Kidney (tissue), 14 donors: ENCODE results near the gene CMIP. TPM values are rescaled to one million over a fixed set of nuclear protein-coding genes. Genes with fewer than 3 reads are reported as not detected.

Source experiments
- DNase-seq, 5 donors: peaks; one replicate each; pipeline ENCODE4 v3.0.0-alpha.2; 2013 to 2020
- FAIRE-seq: peaks from 2 replicates; lab custom pipeline; 2012; peaks lifted over from hg19 to GRCh38; lab: Jason Lieb, UNC
- H3K27ac ChIP-seq, 2 donors: one replicate each; pipeline ENCODE4 v1.7.0; 2013; ENCODE audit warnings: low read depth in 2 of 2, low read length in 2 of 2, inconsistent platforms in 1 of 2
- H3K27me3 ChIP-seq: one replicate; pipeline ENCODE4 v1.7.1; 2013; ENCODE audit warnings: low read length, inconsistent platforms; ENCODE audit not compliant: control insufficient read depth, insufficient read depth
- H3K36me3 ChIP-seq, 3 donors: one replicate each; pipeline versions ENCODE4 v1.7.0 to v1.7.1; 2013; ENCODE audit warnings: low read length in 3 of 3, control low read depth in 1 of 3, inconsistent platforms in 1 of 3; ENCODE audit not compliant: insufficient read depth in 3 of 3, control insufficient read depth in 2 of 3
- H3K4me1 ChIP-seq, 3 donors: one replicate each; pipeline versions ENCODE4 v1.7.0 to v1.7.1; 2013; ENCODE audit warnings: low read length in 3 of 3, inconsistent platforms in 1 of 3, low read depth in 1 of 3; ENCODE audit not compliant: control insufficient read depth in 2 of 3, insufficient read depth in 2 of 3
- H3K4me3 ChIP-seq, 3 donors: one replicate each; pipeline versions ENCODE4 v1.7.0 to v1.8.1; 2013; ENCODE audit warnings: low read length in 3 of 3, control low read depth in 1 of 3, inconsistent platforms in 1 of 3
- H3K9ac ChIP-seq, 3 donors: one replicate each; pipeline versions ENCODE4 v1.7.0 to v1.7.1; 2013; ENCODE audit warnings: low read length in 3 of 3, control low read depth in 1 of 3, inconsistent platforms in 1 of 3
- H3K9me3 ChIP-seq, 3 donors: one replicate each; pipeline versions ENCODE4 v1.7.0 to v1.7.1; 2013; ENCODE audit warnings: low read length in 3 of 3, control low read depth in 1 of 3, inconsistent platforms in 1 of 3; ENCODE audit not compliant: control insufficient read depth in 2 of 3, insufficient read depth in 1 of 3
- CTCF ChIP-seq: IDR thresholded peaks from 3 replicates; pipeline ENCODE4 v1.5.1; 2012; ENCODE audit warnings: mild to moderate bottlenecking, moderate library complexity, borderline replicate concordance; ENCODE audit not compliant: insufficient read depth; ENCODE audit errors: extremely low read depth
- intact Hi-C: fragments of 100-400 bp; cut with DNase I; formaldehyde crosslinking; loops from one replicate; pipeline ENCODE4 v1.11.1; 2022
- polyA plus RNA-seq: library from polyadenylated mRNA; stranded (reverse); fragments of 350-450 nt; fragmentation: Illumina TruSeq; extraction: RNeasy Lipid Tissue Mini Kit (QIAGEN cat#74804); gene quantifications from one replicate; pipeline ENCODE4 v1.2.3, GENCODE V29; 2014; ENCODE audit warnings: low read depth, low replicate concordance; ENCODE audit not compliant: insufficient read depth
- total RNA-seq: library from RNA; stranded (reverse); fragmentation: NEBNext Ultra II Directional; extraction: Animal tissue kit (Norgen Biotek cat#: 25700); gene quantifications from one replicate; pipeline ENCODE4 v1.2.1, GENCODE V29; 2021
- donor health status: control.
- donor health status: control.
- donor health status: control.
- donor health status: control.
- donor health status: control.
- donor health status: DM: yes; HTN: yes; CAD: no.
- donor health status: Normal renal cell carcinoma (clear cell type).

Gene CMIP
- total and polyA plus RNA-seq, 2 donors from 2014 or later = 16.6 to 65.7 TPM

DNA sequence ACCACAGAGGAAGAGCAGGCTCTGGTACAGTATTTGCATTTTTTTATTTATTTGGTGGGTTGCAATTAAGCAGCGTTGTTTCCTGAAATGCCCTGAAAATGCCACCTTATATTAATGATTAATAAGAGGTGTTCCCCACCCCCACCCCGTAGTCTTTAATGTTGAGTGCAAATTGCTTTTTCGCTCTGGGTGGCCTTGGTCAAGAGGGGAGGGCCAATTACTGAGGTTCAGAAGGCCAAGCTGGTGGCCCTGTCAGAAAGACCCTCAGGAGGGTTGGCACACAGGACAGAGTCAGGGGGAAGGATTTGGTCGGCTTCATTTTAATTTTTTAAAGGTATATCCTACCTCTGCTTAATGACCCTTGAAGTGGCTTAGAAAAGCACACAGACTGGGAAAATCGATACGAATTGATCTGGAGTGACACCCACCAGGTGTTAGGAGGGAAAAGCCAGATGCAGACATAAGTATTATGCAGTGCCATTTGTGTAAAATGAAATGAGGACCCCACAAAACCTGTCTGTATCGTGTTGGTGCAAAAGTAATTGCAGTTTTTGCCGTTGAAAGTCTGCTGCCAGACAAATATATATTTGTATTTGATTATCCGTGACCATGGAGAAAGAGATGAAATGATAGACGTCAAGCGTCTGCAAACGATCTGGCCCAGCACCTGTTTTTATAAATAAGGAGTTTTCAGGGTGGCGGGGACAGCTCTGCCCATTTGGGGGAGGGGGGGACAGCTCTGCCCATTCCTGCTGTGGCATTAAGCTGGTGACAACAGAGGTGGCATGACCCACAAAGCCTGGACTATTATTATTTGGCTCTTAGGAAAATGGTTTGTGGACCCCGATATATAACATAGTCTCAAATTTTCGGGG is 190.7 kb downstream of the CMIP start:
- H3K9ac ChIP-seq = no peak overlapping the region
- FAIRE-seq (no peak), DNase-seq (peak in 1 of 5 donors; percentile 53)
- no peak overlapping the region for H3K4me3 ChIP-seq
- H3K27me3 ChIP-seq = no peaks in the 10 kb centered on the region
- no peak for TF ChIP-seq CTCF
- H3K9me3 ChIP-seq = no peaks in the 10 kb centered on the region
- intact Hi-C loops = no loop called here
- H3K27ac ChIP-seq = no peak overlapping the region
- H3K4me1 ChIP-seq = peaks cover 2 to 18% (median 16%) of the 10 kb centered on the region in 3 donors
- no peaks in the 10 kb centered on the region for H3K36me3 ChIP-seq

DNA sequence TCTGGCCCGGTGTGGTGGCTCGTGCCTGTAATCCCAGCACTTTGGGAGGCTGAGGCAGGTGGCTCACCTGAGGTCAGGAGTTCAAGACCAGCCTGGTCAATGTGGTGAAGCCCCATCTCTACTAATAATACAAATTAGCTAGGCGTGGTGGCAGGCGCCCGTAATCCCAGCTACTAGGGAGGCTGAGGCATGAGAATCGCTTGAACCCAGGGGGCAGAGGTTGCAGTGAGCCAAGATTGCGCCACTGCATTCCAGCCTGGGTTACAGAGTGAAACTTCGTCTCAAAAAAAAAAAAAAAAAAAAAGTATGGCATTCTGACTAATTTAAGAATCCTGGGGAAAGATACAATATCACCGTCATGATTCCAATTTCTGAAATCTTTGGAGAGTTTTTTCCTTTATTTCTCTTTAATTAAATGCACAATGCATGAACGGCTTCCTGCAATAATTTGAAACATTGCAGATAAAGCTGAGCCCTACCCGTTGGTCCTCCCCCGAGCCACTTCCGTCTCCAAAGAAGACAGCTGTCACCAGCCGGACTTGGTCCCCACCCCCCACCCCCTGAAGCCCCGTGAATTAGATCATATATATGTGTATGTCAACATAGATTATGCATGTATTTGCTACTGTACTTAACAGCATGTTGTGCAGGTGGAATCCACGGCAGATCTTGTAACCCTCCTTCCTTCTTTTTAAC is 191.8 kb downstream of the CMIP start:
- intact Hi-C loops = no loop called here
- Histone ChIP-seq H3K9ac (no peak overlapping the region), H3K27me3 (no peaks in the 10 kb centered on the region), H3K4me3 (no peak overlapping the region), H3K27ac (no peak overlapping the region), H3K36me3 (no peaks in the 10 kb centered on the region), H3K9me3 (no peaks in the 10 kb centered on the region), H3K4me1 (peaks cover 2 to 18% (median 16%) of the 10 kb centered on the region in 3 donors)
- DNase-seq = peak in 1 of 5 donors; percentile 61
- no peak for FAIRE-seq
- TF ChIP-seq CTCF = no peak

DNA sequence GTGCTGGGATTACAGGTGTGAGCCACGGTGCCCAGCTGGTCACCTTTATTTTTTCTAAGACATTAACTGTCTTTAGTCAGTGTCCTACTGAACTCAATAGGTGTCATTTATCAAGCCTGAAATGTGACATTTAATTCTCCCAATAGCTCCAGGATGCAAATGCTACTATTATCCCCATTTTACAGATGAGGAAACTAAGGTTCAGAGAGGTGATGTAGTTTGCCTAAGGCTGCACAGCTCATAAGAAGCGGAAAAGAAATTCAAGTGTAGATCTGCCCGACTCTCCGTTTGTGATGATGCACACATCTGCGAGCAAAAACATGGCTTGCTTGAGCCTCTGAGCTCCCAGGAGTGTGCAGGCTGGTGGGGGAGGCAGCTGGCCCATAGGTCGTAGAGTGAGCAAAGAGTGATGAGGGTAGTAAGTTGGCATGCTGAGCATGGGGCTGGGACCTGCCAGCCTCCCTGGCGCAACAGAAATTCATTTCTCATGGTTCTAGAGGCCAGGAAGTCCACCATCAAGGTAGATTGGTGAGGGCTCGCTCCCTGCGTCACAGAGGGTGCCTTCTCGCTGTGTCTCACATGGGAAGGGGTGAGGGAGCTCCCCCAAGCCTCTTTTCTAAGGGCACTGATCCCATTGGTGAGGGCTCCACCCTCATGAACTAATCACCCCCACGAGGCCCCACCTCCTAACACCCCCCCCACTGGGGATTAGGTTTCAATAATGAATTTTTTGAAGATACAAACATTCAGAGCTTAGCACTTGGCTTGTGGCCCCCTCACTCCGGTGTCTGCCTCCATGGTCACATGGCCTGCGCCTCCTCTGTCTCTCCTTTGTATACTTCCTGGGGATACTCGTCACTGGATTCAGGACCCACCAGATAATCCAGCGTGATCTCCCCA is 193.0 kb downstream of the CMIP start:
- Histone ChIP-seq H3K9me3 (no peaks in the 10 kb centered on the region), H3K36me3 (no peaks in the 10 kb centered on the region), H3K4me1 (peaks cover 2 to 18% (median 16%) of the 10 kb centered on the region in 3 donors), H3K27me3 (no peaks in the 10 kb centered on the region), H3K9ac (no peak overlapping the region), H3K27ac (no peak overlapping the region), H3K4me3 (no peak overlapping the region)
- TF ChIP-seq CTCF = no peak
- intact Hi-C loops = no loop called here
- DNase-seq (no peak), FAIRE-seq (no peak)
